ENCODE results near the gene PGLYRP4.

GRCh38 chr1:153394391-153394790, 45.8 kb upstream of the PGLYRP4 start:
- TF ChIP-seq CTCF (IDR thresholded peaks at IDR 0.05; ENCODE audit: low read depth, low read length, poor library complexity, severe bottlenecking) (no peak), EZH2phosphoT487 (IDR thresholded peaks at IDR 0.05; ENCODE audit: borderline replicate concordance, low read length) (no peak)

Measured in DOHH2 (cell line).